Measurements from ENCODE around the gene LGALS4.
"Not testable (repeated sequence)": the region's sequence is repeated elsewhere in the genome, so short reads cannot be mapped to it uniquely, and the experiment has no call there.

Gene LGALS4

GRCh38 chr19:38838208-38838985 lies 25.7 kb upstream of the LGALS4 start:
- no peak for TF ChIP-seq POLR2A (IDR thresholded peaks at IDR 0.05; ENCODE audit: low read length)
- TF ChIP-seq GATA1 (IDR thresholded peaks at IDR 0.05; ENCODE audit: low read depth, low read length), result no peak
- no peak for DNase-seq

- TF ChIP-seq POLR2A (IDR thresholded peaks at IDR 0.05; ENCODE audit: low read length) (no peak), GATA1 (IDR thresholded peaks at IDR 0.05; ENCODE audit: low read depth, low read length) (no peak)
- DNase-seq, result no peak
Measured at GRCh38 chr19:38837656-38838121, 24.9 kb upstream of the LGALS4 start.

GRCh38 chr19:38836983-38837626 lies 24.4 kb upstream of the LGALS4 start:
- TF ChIP-seq POLR2A (IDR thresholded peaks at IDR 0.05; ENCODE audit: low read length) (no peak), GATA1 (IDR thresholded peaks at IDR 0.05; ENCODE audit: low read depth, low read length) (no peak)
- DNase-seq, result no peak

- DNase-seq, result no peak
- TF ChIP-seq POLR2A (IDR thresholded peaks at IDR 0.05; ENCODE audit: low read length) (peak; percentile 15), GATA1 (IDR thresholded peaks at IDR 0.05; ENCODE audit: low read depth, low read length) (no peak)
Measured at GRCh38 chr19:38836159-38836982, 23.6 kb upstream of the LGALS4 start.

- no peak for TF ChIP-seq POLR2A (IDR thresholded peaks at IDR 0.05; ENCODE audit: low read length)
- no peak for TF ChIP-seq GATA1 (IDR thresholded peaks at IDR 0.05; ENCODE audit: low read depth, low read length)
- DNase-seq, result no peak
Measured at GRCh38 chr19:38834590-38834989, 21.8 kb upstream of the LGALS4 start.

GRCh38 chr19:38834104-38834490 lies 21.4 kb upstream of the LGALS4 start:
- DNase-seq, result no peak
- TF ChIP-seq POLR2A (IDR thresholded peaks at IDR 0.05; ENCODE audit: low read length), result no peak
- TF ChIP-seq GATA1 (IDR thresholded peaks at IDR 0.05; ENCODE audit: low read depth, low read length), result no peak

- TF ChIP-seq POLR2A (IDR thresholded peaks at IDR 0.05; ENCODE audit: low read length) (no peak), GATA1 (IDR thresholded peaks at IDR 0.05; ENCODE audit: low read depth, low read length) (no peak)
- no peak for DNase-seq
Measured at GRCh38 chr19:38833092-38833425, 20.3 kb upstream of the LGALS4 start.

- DNase-seq, result peak in 1 of 2 experiments; percentile 67
- TF ChIP-seq GATA1 (IDR thresholded peaks at IDR 0.05; ENCODE audit: low read depth, low read length), result no peak
- no peak for TF ChIP-seq POLR2A (IDR thresholded peaks at IDR 0.05; ENCODE audit: low read length)
Measured at GRCh38 chr19:38831142-38831605, 18.4 kb upstream of the LGALS4 start.

- no peak for DNase-seq
- TF ChIP-seq GATA1 (IDR thresholded peaks at IDR 0.05; ENCODE audit: low read depth, low read length), result no peak
- TF ChIP-seq POLR2A (IDR thresholded peaks at IDR 0.05; ENCODE audit: low read length), result no peak
Measured at GRCh38 chr19:38830039-38830733, 17.4 kb upstream of the LGALS4 start.

GRCh38 chr19:38829203-38829602 lies 16.5 kb upstream of the LGALS4 start:
- DNase-seq, result not testable (repeated sequence)

- DNase-seq, result no peak
- TF ChIP-seq GATA1 (IDR thresholded peaks at IDR 0.05; ENCODE audit: low read depth, low read length) (no peak), POLR2A (IDR thresholded peaks at IDR 0.05; ENCODE audit: low read length) (no peak)
Measured at GRCh38 chr19:38826856-38827551, 14.3 kb upstream of the LGALS4 start.

- not testable (repeated sequence) for DNase-seq
Measured at GRCh38 chr19:38825936-38826335, 13.2 kb upstream of the LGALS4 start.

- not testable (repeated sequence) for DNase-seq
Measured at GRCh38 chr19:38821230-38821825, 8.6 kb upstream of the LGALS4 start.
